Measurements from ENCODE around the gene NXT1. TPM values are rescaled to one million over a fixed set of nuclear protein-coding genes. Genes with fewer than 3 reads are reported as not detected.
A peak's percentile ranks its signal among the peaks of the same experiment; 100 is the strongest.

The NXT1 gene
- total and polyA plus RNA-seq, 10 of the 15 experiments (the other 5 are each of a cell fraction or from before 2014, with no cell fraction given), result 10.2 to 66.7 (median 44.0) TPM

GRCh38 chr20:23320317-23320716, 30.3 kb upstream of the NXT1 start:
- ATAC-seq (peak; percentile 45; the same call in 1 of the 3 replicates), FAIRE-seq (no peak)

GRCh38 chr20:23325107-23325506, 25.5 kb upstream of the NXT1 start:
- 5% methylated on average over 3 of the region's 3 CpGs for WGBS (ENCODE audit: insufficient coverage, insufficient replicate concordance, low lambda C conversion rate, missing lambda C conversion rate)
- in situ Hi-C loops (cut with MboI), result no loop called here
- ATAC-seq (no peak), DNase-seq (ENCODE audit: low read depth, low spot score) (no peak), FAIRE-seq (no peak)
- POLR2A ChIA-PET, result no interaction called here
- Histone ChIP-seq H3K4me2 (ENCODE audit: control insufficient read depth, insufficient read depth) (no peak overlapping the region), H3K27me3 (replicated peaks in 1 of 2; ENCODE audit: control insufficient read depth in 2 of 2, insufficient read depth in 2 of 2, low read length in 1 of 2) (no peaks in the 10 kb centered on the region), H3K9me3 (replicated peaks; ENCODE audit: control insufficient read depth, insufficient read depth, low read length) (no peaks in the 10 kb centered on the region; the same call in 2 of the 3 replicates), H4K20me1 (ENCODE audit: control insufficient read depth, insufficient read depth) (no peaks in the 10 kb centered on the region), H3K4me1 (ENCODE audit: control insufficient read depth, insufficient read depth, low read length) (no peaks in the 10 kb centered on the region), H3K9ac (ENCODE audit: control insufficient read depth, insufficient read depth, low read length) (no peak overlapping the region), H3K79me2 (ENCODE audit: control insufficient read depth, insufficient read depth, low read length) (no peaks in the 10 kb centered on the region), H3K27ac (ENCODE audit: control insufficient read depth, insufficient read depth) (no peak overlapping the region), H3K36me3 (ENCODE audit: control insufficient read depth in 2 of 2, insufficient read depth in 2 of 2, low read length in 1 of 2) (no peaks in the 10 kb centered on the region), H2AFZ (ENCODE audit: control insufficient read depth, low read depth, low read length) (no peak overlapping the region), H3K4me3 (no peak overlapping the region)
- intact Hi-C loops (cut with micrococcal nuclease; ENCODE audit: unreplicated experiment), result no loop called here
- SMC1A ChIA-PET (ENCODE audit: uncharacterized antibody, unreplicated experiment), result no interaction called here
- CTCF ChIA-PET, result no interaction called here
- RAD21 ChIA-PET (ENCODE audit: unreplicated experiment), result no interaction called here
- BruUV-seq (replicated peaks), result no TSS peak
- TF ChIP-seq CEBPZ (IDR thresholded peaks at IDR 0.05; ENCODE audit: low read depth, low read length) (no peak), CHD2 (IDR thresholded peaks at IDR 0.05; ENCODE audit: borderline replicate concordance, low read depth, low read length) (no peak), REST (IDR thresholded peaks at IDR 0.05; ENCODE audit: low read depth, low read length) (no peak), NR2C2 (IDR thresholded peaks at IDR 0.05; ENCODE audit: borderline replicate concordance, control insufficient read depth, insufficient read length, low read depth) (no peak)

More at GRCh38 chr20:23320317-23320716, 30.3 kb upstream of the NXT1 start:
- Histone ChIP-seq H3K4me3 (no peak overlapping the region), H3K9ac (ENCODE audit: control insufficient read depth, insufficient read depth, low read length) (no peak overlapping the region), H4K20me1 (ENCODE audit: control insufficient read depth, insufficient read depth) (no peaks in the 10 kb centered on the region), H3K9me3 (replicated peaks; ENCODE audit: control insufficient read depth, insufficient read depth, low read length) (no peaks in the 10 kb centered on the region), H2AFZ (ENCODE audit: control insufficient read depth, low read depth, low read length) (no peak overlapping the region), H3K79me2 (ENCODE audit: control insufficient read depth, insufficient read depth, low read length) (no peaks in the 10 kb centered on the region), H3K27me3 (replicated peaks in 1 of 2; ENCODE audit: control insufficient read depth in 2 of 2, insufficient read depth in 2 of 2, low read length in 1 of 2) (0 out of 4 replicates have a peak, but pooled peaks cover 0 to under 1% of the 10 kb centered on the region in 2 experiments), H3K4me2 (ENCODE audit: control insufficient read depth, insufficient read depth) (no peak overlapping the region), H3K36me3 (ENCODE audit: control insufficient read depth in 2 of 2, insufficient read depth in 2 of 2, low read length in 1 of 2) (no peaks in the 10 kb centered on the region), H3K27ac (ENCODE audit: control insufficient read depth, insufficient read depth) (no peak overlapping the region), H3K4me1 (ENCODE audit: control insufficient read depth, insufficient read depth, low read length) (no peaks in the 10 kb centered on the region)
- BruUV-seq (replicated peaks), result no TSS peak
- TF ChIP-seq RAD21 (IDR thresholded peaks at IDR 0.05; ENCODE audit: insufficient read depth, low read depth, low read length), result 0 out of 2 replicates have a peak, but pooled peaks have one; percentile 10
- TF ChIP-seq, protein P1, sequence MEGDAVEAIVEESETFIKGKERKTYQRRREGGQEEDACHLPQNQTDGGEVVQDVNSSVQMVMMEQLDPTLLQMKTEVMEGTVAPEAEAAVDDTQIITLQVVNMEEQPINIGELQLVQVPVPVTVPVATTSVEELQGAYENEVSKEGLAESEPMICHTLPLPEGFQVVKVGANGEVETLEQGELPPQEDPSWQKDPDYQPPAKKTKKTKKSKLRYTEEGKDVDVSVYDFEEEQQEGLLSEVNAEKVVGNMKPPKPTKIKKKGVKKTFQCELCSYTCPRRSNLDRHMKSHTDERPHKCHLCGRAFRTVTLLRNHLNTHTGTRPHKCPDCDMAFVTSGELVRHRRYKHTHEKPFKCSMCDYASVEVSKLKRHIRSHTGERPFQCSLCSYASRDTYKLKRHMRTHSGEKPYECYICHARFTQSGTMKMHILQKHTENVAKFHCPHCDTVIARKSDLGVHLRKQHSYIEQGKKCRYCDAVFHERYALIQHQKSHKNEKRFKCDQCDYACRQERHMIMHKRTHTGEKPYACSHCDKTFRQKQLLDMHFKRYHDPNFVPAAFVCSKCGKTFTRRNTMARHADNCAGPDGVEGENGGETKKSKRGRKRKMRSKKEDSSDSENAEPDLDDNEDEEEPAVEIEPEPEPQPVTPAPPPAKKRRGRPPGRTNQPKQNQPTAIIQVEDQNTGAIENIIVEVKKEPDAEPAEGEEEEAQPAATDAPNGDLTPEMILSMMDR (IDR thresholded peaks at IDR 0.05 in 2 of 3, conservative IDR thresholded peaks at IDR 0.05 in 1 of 3; ENCODE audit: control insufficient read depth in 2 of 3, extremely low read depth in 1 of 3, insufficient read depth in 1 of 3, low read depth in 3 of 3, low read length in 3 of 3), result peak in 2 of 3 experiments; percentile 23 to 34; a peak in 1 of 6 replicates
- no peak for TF ChIP-seq SUZ12 (IDR thresholded peaks at IDR 0.05; ENCODE audit: unreplicated experiment)
- in situ Hi-C loops (cut with MboI), result no loop called here
- ChIA-PET RAD21 (ENCODE audit: unreplicated experiment) (no interaction called here), POLR2A (no interaction called here), SMC1A (ENCODE audit: uncharacterized antibody, unreplicated experiment) (no interaction called here), CTCF (no interaction called here)
- 81% methylated on average over 8 of the region's 8 CpGs for WGBS (ENCODE audit: insufficient coverage, insufficient replicate concordance, low lambda C conversion rate, missing lambda C conversion rate)
- no peak for DNase-seq (ENCODE audit: low read depth, low spot score)
- intact Hi-C loops (cut with micrococcal nuclease; ENCODE audit: unreplicated experiment), result no loop called here

All from GM12878 (cell line).